Uterus (tissue), 2 donors: ENCODE data around the gene ATP11A.

Experiments used
- CTCF ChIP-seq, 4 experiments: fragments of 200-600 bp in 2 of 4; fragments of 450-650 bp in 2 of 4; sonication (generic) in 2 of 4; IDR thresholded peaks; one replicate each; pipeline ENCODE4 v1.5.1; 2016 to 2019; ENCODE audit warnings: antibody characterized with exemption in 4 of 4, mild to moderate bottlenecking in 2 of 4, moderate library complexity in 1 of 4
- POLR2A ChIP-seq, 2 donors: fragments of 450-650 bp; IDR thresholded peaks; one replicate each; pipeline ENCODE4 v1.6.1; 2016; ENCODE audit warnings: antibody characterized with exemption in 2 of 2, mild to moderate bottlenecking in 1 of 2, moderate library complexity in 1 of 2

GRCh38 chr13:112859817-112860190 is 170.0 kb downstream of the ATP11A start:
- no peak for TF ChIP-seq POLR2A (IDR thresholded peaks at IDR 0.05)
- no peak for TF ChIP-seq CTCF (IDR thresholded peaks at IDR 0.05)
